ENCODE results near the gene PSRC1.
"Not testable (repeated sequence)": the region's sequence is repeated elsewhere in the genome, so short reads cannot be mapped to it uniquely, and the experiment has no call there.

Gene PSRC1

GRCh38 chr1:109307274-109308021 is 24.5 kb upstream of the PSRC1 start:
- no peaks in the 10 kb centered on the region for H3K27me3 ChIP-seq (replicated peaks; ENCODE audit: control insufficient read depth, insufficient read depth, low read length)
- H3K4me3 ChIP-seq (ENCODE audit: low read length) = no peak overlapping the region
- peaks cover 13% of the 10 kb centered on the region for H3K4me1 ChIP-seq (ENCODE audit: control insufficient read depth, insufficient read depth, low read length)
- H3K9me3 ChIP-seq (ENCODE audit: control insufficient read depth, low read length) = no peaks in the 10 kb centered on the region
- H3K36me3 ChIP-seq (ENCODE audit: control insufficient read depth, insufficient read depth, low read length, severe bottlenecking) = peaks cover 48% of the 10 kb centered on the region
- H3K9ac ChIP-seq (ENCODE audit: low read length) = no peak overlapping the region
- no peak for DNase-seq (ENCODE audit: low read depth)

GRCh38 chr1:109306832-109307273 is 23.9 kb upstream of the PSRC1 start, which contains the start of gene MYBPHL:
TSS of gene MYBPHL (minus strand) at chr1:109307011. CDS start at chr1:109306991, 20 bp downstream.
- DNase-seq (ENCODE audit: low read depth) = no peak
- H3K27me3 ChIP-seq (replicated peaks; ENCODE audit: control insufficient read depth, insufficient read depth, low read length) = no peaks in the 10 kb centered on the region
- H3K36me3 ChIP-seq (ENCODE audit: control insufficient read depth, insufficient read depth, low read length, severe bottlenecking) = peaks cover 42% of the 10 kb centered on the region
- no peak within 1 kb of the TSS for H3K9ac ChIP-seq (ENCODE audit: low read length)
- no peaks in the 10 kb centered on the region for H3K9me3 ChIP-seq (ENCODE audit: control insufficient read depth, low read length)
- peaks cover 11% of the 10 kb centered on the region for H3K4me1 ChIP-seq (ENCODE audit: control insufficient read depth, insufficient read depth, low read length)
- no peak within 1 kb of the TSS for H3K4me3 ChIP-seq (ENCODE audit: low read length)

GRCh38 chr1:109305991-109306390 is 23.0 kb upstream of the PSRC1 start:
- not testable (repeated sequence) for H3K9ac ChIP-seq (ENCODE audit: low read length); H3K4me3 ChIP-seq (ENCODE audit: low read length); DNase-seq (ENCODE audit: low read depth); H3K9me3 ChIP-seq (ENCODE audit: control insufficient read depth, low read length); H3K27me3 ChIP-seq (replicated peaks; ENCODE audit: control insufficient read depth, insufficient read depth, low read length)
- Histone ChIP-seq H3K4me1 (ENCODE audit: control insufficient read depth, insufficient read depth, low read length) (peaks cover 11% of the 10 kb centered on the region), H3K36me3 (ENCODE audit: control insufficient read depth, insufficient read depth, low read length, severe bottlenecking) (peaks cover 34% of the 10 kb centered on the region)

GRCh38 chr1:109304226-109304920 is 21.4 kb upstream of the PSRC1 start:
- Histone ChIP-seq H3K27me3 (replicated peaks; ENCODE audit: control insufficient read depth, insufficient read depth, low read length) (no peaks in the 10 kb centered on the region), H3K9ac (ENCODE audit: low read length) (no peak overlapping the region), H3K4me3 (ENCODE audit: low read length) (no peak overlapping the region), H3K36me3 (ENCODE audit: control insufficient read depth, insufficient read depth, low read length, severe bottlenecking) (peaks cover 18% of the 10 kb centered on the region), H3K4me1 (ENCODE audit: control insufficient read depth, insufficient read depth, low read length) (peaks cover 21% of the 10 kb centered on the region), H3K9me3 (ENCODE audit: control insufficient read depth, low read length) (no peaks in the 10 kb centered on the region)
- no peak for DNase-seq (ENCODE audit: low read depth)

- H3K4me1 ChIP-seq (ENCODE audit: control insufficient read depth, insufficient read depth, low read length) = peaks cover 31% of the 10 kb centered on the region
- H3K4me3 ChIP-seq (ENCODE audit: low read length) = no peak overlapping the region
- no peaks in the 10 kb centered on the region for H3K27me3 ChIP-seq (replicated peaks; ENCODE audit: control insufficient read depth, insufficient read depth, low read length)
- H3K9ac ChIP-seq (ENCODE audit: low read length) = no peak overlapping the region
- DNase-seq (ENCODE audit: low read depth) = no peak
- H3K36me3 ChIP-seq (ENCODE audit: control insufficient read depth, insufficient read depth, low read length, severe bottlenecking) = no peaks in the 10 kb centered on the region
- no peaks in the 10 kb centered on the region for H3K9me3 ChIP-seq (ENCODE audit: control insufficient read depth, low read length)
These were observed 18.9 kb upstream of the PSRC1 start for GRCh38 chr1:109301874-109302273.

- no peaks in the 10 kb centered on the region for H3K9me3 ChIP-seq (ENCODE audit: control insufficient read depth, low read length)
- H3K27me3 ChIP-seq (replicated peaks; ENCODE audit: control insufficient read depth, insufficient read depth, low read length) = no peaks in the 10 kb centered on the region
- H3K9ac ChIP-seq (ENCODE audit: low read length) = no peak overlapping the region
- no peak for DNase-seq (ENCODE audit: low read depth)
- H3K4me1 ChIP-seq (ENCODE audit: control insufficient read depth, insufficient read depth, low read length) = peaks cover 31% of the 10 kb centered on the region
- no peak overlapping the region for H3K4me3 ChIP-seq (ENCODE audit: low read length)
- H3K36me3 ChIP-seq (ENCODE audit: control insufficient read depth, insufficient read depth, low read length, severe bottlenecking) = no peaks in the 10 kb centered on the region
These were observed 17.8 kb upstream of the PSRC1 start for GRCh38 chr1:109300650-109301151.

- peaks cover 28% of the 10 kb centered on the region for H3K4me1 ChIP-seq (ENCODE audit: control insufficient read depth, insufficient read depth, low read length)
- H3K9ac ChIP-seq (ENCODE audit: low read length) = no peak overlapping the region
- no peaks in the 10 kb centered on the region for H3K36me3 ChIP-seq (ENCODE audit: control insufficient read depth, insufficient read depth, low read length, severe bottlenecking)
- no peak for DNase-seq (ENCODE audit: low read depth)
- H3K4me3 ChIP-seq (ENCODE audit: low read length) = no peak overlapping the region
- H3K9me3 ChIP-seq (ENCODE audit: control insufficient read depth, low read length) = no peaks in the 10 kb centered on the region
- H3K27me3 ChIP-seq (replicated peaks; ENCODE audit: control insufficient read depth, insufficient read depth, low read length) = no peaks in the 10 kb centered on the region
These were observed 16.8 kb upstream of the PSRC1 start for GRCh38 chr1:109299558-109300343.

- DNase-seq (ENCODE audit: low read depth) = peak; percentile 83
- H3K36me3 ChIP-seq (ENCODE audit: control insufficient read depth, insufficient read depth, low read length, severe bottlenecking) = no peaks in the 10 kb centered on the region
- H3K9ac ChIP-seq (ENCODE audit: low read length) = peak overlapping the region; percentile 53
- H3K4me3 ChIP-seq (ENCODE audit: low read length) = peak overlapping the region; percentile 33
- H3K27me3 ChIP-seq (replicated peaks; ENCODE audit: control insufficient read depth, insufficient read depth, low read length) = no peaks in the 10 kb centered on the region
- H3K9me3 ChIP-seq (ENCODE audit: control insufficient read depth, low read length) = no peaks in the 10 kb centered on the region
- H3K4me1 ChIP-seq (ENCODE audit: control insufficient read depth, insufficient read depth, low read length) = peaks cover 24% of the 10 kb centered on the region
These were observed 16.0 kb upstream of the PSRC1 start for GRCh38 chr1:109298666-109299557.

GRCh38 chr1:109296782-109297181 is 13.8 kb upstream of the PSRC1 start:
- Histone ChIP-seq H3K4me3 (ENCODE audit: low read length) (no peak overlapping the region), H3K4me1 (ENCODE audit: control insufficient read depth, insufficient read depth, low read length) (peaks cover 24% of the 10 kb centered on the region), H3K27me3 (replicated peaks; ENCODE audit: control insufficient read depth, insufficient read depth, low read length) (no peaks in the 10 kb centered on the region), H3K9me3 (ENCODE audit: control insufficient read depth, low read length) (no peaks in the 10 kb centered on the region), H3K36me3 (ENCODE audit: control insufficient read depth, insufficient read depth, low read length, severe bottlenecking) (no peaks in the 10 kb centered on the region), H3K9ac (ENCODE audit: low read length) (no peak overlapping the region)
- no peak for DNase-seq (ENCODE audit: low read depth)

GRCh38 chr1:109295712-109296415 is 12.9 kb upstream of the PSRC1 start:
- Histone ChIP-seq H3K9ac (ENCODE audit: low read length) (no peak overlapping the region), H3K4me1 (ENCODE audit: control insufficient read depth, insufficient read depth, low read length) (peaks cover 24% of the 10 kb centered on the region), H3K9me3 (ENCODE audit: control insufficient read depth, low read length) (no peaks in the 10 kb centered on the region), H3K27me3 (replicated peaks; ENCODE audit: control insufficient read depth, insufficient read depth, low read length) (no peaks in the 10 kb centered on the region), H3K4me3 (ENCODE audit: low read length) (no peak overlapping the region), H3K36me3 (ENCODE audit: control insufficient read depth, insufficient read depth, low read length, severe bottlenecking) (no peaks in the 10 kb centered on the region)
- no peak for DNase-seq (ENCODE audit: low read depth)

Data from adipocyte (in vitro differentiated cells).